ENCODE results near the gene ZNF740.

ZNF740 gene

DNA sequence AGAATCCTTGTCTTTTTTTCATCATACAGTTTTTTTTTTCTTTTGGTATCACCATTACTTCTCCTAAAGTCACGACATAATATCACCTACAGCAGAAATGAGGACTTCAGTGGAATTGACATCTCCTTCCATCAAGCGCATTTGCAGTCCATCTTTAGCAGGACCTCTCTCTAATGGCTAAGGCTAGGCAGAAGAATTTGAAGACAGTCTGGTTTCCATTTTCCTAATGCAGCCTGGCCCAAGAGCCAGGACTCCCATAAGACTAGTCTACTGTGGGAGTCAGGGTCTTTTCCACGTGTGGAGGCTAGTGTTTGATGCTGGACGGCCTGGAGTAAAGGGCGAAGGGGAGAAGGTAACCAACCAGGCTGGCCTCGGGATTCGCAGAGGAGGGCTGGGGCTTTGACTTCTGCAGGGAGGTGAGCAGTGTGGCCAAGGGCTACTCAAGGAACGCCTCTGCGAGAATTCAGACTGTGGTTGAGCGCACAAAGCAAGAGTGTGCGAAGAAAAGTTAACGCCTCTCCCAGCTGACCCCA is 769 bp upstream of the ZNF740 start:
- no peak for DNase-seq (ENCODE audit: low read depth)
- H3K4me3 ChIP-seq (ENCODE audit: low read depth, low read length), result peak overlapping the region; percentile 69
- TF ChIP-seq, protein P1, sequence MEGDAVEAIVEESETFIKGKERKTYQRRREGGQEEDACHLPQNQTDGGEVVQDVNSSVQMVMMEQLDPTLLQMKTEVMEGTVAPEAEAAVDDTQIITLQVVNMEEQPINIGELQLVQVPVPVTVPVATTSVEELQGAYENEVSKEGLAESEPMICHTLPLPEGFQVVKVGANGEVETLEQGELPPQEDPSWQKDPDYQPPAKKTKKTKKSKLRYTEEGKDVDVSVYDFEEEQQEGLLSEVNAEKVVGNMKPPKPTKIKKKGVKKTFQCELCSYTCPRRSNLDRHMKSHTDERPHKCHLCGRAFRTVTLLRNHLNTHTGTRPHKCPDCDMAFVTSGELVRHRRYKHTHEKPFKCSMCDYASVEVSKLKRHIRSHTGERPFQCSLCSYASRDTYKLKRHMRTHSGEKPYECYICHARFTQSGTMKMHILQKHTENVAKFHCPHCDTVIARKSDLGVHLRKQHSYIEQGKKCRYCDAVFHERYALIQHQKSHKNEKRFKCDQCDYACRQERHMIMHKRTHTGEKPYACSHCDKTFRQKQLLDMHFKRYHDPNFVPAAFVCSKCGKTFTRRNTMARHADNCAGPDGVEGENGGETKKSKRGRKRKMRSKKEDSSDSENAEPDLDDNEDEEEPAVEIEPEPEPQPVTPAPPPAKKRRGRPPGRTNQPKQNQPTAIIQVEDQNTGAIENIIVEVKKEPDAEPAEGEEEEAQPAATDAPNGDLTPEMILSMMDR (IDR thresholded peaks at IDR 0.05; ENCODE audit: low read depth, low read length, missing control alignments), result no peak
- in situ Hi-C loops (cut with HindIII; ENCODE audit: low sequenced_read_pairs), result no loop called here

DNA sequence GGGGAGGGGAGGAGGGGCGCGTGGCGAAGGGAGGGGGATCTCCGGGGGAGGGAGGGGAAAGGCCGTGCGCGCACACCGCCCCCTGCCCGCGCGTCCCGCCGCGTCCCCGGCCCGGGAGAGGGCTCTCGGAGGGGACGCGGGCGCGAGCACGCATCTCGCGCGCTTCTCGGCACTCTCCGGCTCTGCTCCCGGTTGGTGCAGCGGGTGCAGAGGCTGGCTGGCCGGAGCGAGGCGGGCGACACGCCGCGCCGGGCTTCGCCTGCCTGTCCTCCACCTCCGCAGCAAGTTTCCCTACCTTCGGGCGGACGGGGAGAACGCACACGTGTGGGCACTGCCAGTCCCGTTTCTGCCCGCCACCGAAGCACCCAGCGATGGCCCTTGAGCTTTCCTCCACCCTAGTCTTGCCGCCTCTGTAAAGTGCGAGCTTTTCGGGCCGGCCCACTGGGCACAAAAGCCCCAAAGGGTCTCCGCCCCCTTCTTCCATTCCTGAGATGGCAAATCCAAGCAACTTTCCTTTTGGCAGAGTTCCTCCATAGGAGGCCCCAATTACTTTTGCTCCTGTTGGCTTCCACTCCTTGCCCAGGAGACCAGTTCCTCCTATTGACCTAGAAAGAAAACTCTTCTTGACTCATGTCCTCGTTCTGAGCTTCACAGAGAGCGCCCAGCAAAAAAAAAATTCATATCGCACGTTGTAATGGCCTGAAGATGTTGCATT is 566 bp downstream of the ZNF740 start:
- in situ Hi-C loops (cut with HindIII; ENCODE audit: low sequenced_read_pairs), result no loop called here
- TF ChIP-seq, protein P1 (IDR thresholded peaks at IDR 0.05; ENCODE audit: low read depth, low read length, missing control alignments), result no peak
- H3K4me3 ChIP-seq (ENCODE audit: low read depth, low read length), result peak overlapping the region; percentile 69
- peak; percentile 18 for DNase-seq (ENCODE audit: low read depth)

- peak overlapping the region; percentile 69 for H3K4me3 ChIP-seq (ENCODE audit: low read depth, low read length)
- in situ Hi-C loops (cut with HindIII; ENCODE audit: low sequenced_read_pairs), result no loop called here
- TF ChIP-seq, protein P1 (IDR thresholded peaks at IDR 0.05; ENCODE audit: low read depth, low read length, missing control alignments), result no peak
- no peak for DNase-seq (ENCODE audit: low read depth)
Observed at GRCh38 chr12:53181935-53182334, 1.4 kb downstream of the ZNF740 start.

GRCh38 chr12:53182903-53183302 is 2.4 kb downstream of the ZNF740 start:
- TF ChIP-seq, protein P1 (IDR thresholded peaks at IDR 0.05; ENCODE audit: low read depth, low read length, missing control alignments), result no peak
- in situ Hi-C loops (cut with HindIII; ENCODE audit: low sequenced_read_pairs), result no loop called here
- no peak overlapping the region for H3K4me3 ChIP-seq (ENCODE audit: low read depth, low read length)
- DNase-seq (ENCODE audit: low read depth), result no peak

- H3K4me3 ChIP-seq (ENCODE audit: low read depth, low read length), result no peak overlapping the region
- in situ Hi-C loops (cut with HindIII; ENCODE audit: low sequenced_read_pairs), result no loop called here
- TF ChIP-seq, protein P1 (IDR thresholded peaks at IDR 0.05; ENCODE audit: low read depth, low read length, missing control alignments), result no peak
- DNase-seq (ENCODE audit: low read depth), result no peak
Observed at GRCh38 chr12:53184828-53185227, 4.3 kb downstream of the ZNF740 start.

- no peak overlapping the region for H3K4me3 ChIP-seq (ENCODE audit: low read depth, low read length)
- no peak for DNase-seq (ENCODE audit: low read depth)
- in situ Hi-C loops (cut with HindIII; ENCODE audit: low sequenced_read_pairs), result no loop called here
- TF ChIP-seq, protein P1 (IDR thresholded peaks at IDR 0.05; ENCODE audit: low read depth, low read length, missing control alignments), result no peak
Observed at GRCh38 chr12:53185582-53186153, 5.1 kb downstream of the ZNF740 start.
